GM23248 (cell line): ENCODE results near the gene UST. TPM values are rescaled to one million over a fixed set of nuclear protein-coding genes. Genes with fewer than 3 reads are reported as not detected.

Experiments
- DNase-seq: peaks from one replicate; pipeline ENCODE4 v3.0.0-alpha.2; 2015
- H2AFZ ChIP-seq: fragments of 200-600 bp; sonication (generic); 2 replicates; pipeline ENCODE4 v1.6.1; 2016; ENCODE audit warnings: antibody characterized with exemption
- H3F3A ChIP-seq: fragments of 200-600 bp; sonication (generic); 2 replicates; pipeline ENCODE4 v1.6.1; 2016; ENCODE audit warnings: mild to moderate bottlenecking, antibody characterized with exemption, mixed run types; ENCODE audit not compliant: insufficient read depth
- H3K27ac ChIP-seq: fragments of 200-600 bp; sonication (generic); 2 replicates; pipeline ENCODE4 v1.5.1; 2016; ENCODE audit warnings: mild to moderate bottlenecking
- H3K27me3 ChIP-seq: fragments of 200-600 bp; sonication (generic); replicated peaks from 2 replicates; pipeline ENCODE4 v1.6.1; 2016; ENCODE audit warnings: mild to moderate bottlenecking; ENCODE audit not compliant: insufficient read depth
- H3K36me3 ChIP-seq: fragments of 200-600 bp; sonication (generic); 2 replicates; pipeline ENCODE4 v1.6.1; 2016; ENCODE audit warnings: low read depth, mild to moderate bottlenecking
- H3K4me1 ChIP-seq: fragments of 200-600 bp; sonication (generic); 2 replicates; pipeline ENCODE4 v1.6.1; 2016; ENCODE audit warnings: mild to moderate bottlenecking; ENCODE audit not compliant: insufficient read depth
- H3K4me2 ChIP-seq: fragments of 200-600 bp; sonication (generic); one replicate; pipeline ENCODE4 v1.6.1; 2016; ENCODE audit warnings: mild to moderate bottlenecking; ENCODE audit not compliant: unreplicated experiment
- H3K4me3 ChIP-seq: fragments of 200-600 bp; sonication (generic); 2 replicates; pipeline ENCODE4 v1.5.1; 2016; ENCODE audit warnings: mild to moderate bottlenecking
- H3K79me2 ChIP-seq: fragments of 200-600 bp; sonication (generic); 2 replicates; pipeline ENCODE4 v1.6.1; 2016; ENCODE audit warnings: mild to moderate bottlenecking; ENCODE audit not compliant: insufficient read depth
- H3K9ac ChIP-seq: fragments of 200-600 bp; sonication (generic); 2 replicates; pipeline ENCODE4 v1.6.1; 2016; ENCODE audit warnings: mild to moderate bottlenecking
- H3K9me2 ChIP-seq: fragments of 200-600 bp; sonication (generic); 2 replicates; pipeline ENCODE4 v1.6.1; 2016; ENCODE audit warnings: mixed run types, mild to moderate bottlenecking, moderate library complexity; ENCODE audit not compliant: insufficient read depth
- H3K9me3 ChIP-seq: fragments of 200-600 bp; sonication (generic); one replicate; pipeline ENCODE4 v1.6.1; 2017; ENCODE audit warnings: low read depth
- H4K20me1 ChIP-seq: fragments of 200-600 bp; sonication (generic); 2 replicates; pipeline ENCODE4 v1.6.0; 2016; ENCODE audit not compliant: insufficient read depth
- EZH2 ChIP-seq: fragments of 200-600 bp; sonication (generic); IDR thresholded peaks from 2 replicates; pipeline ENCODE4 v1.6.1; 2018; ENCODE audit warnings: antibody characterized with exemption, mild to moderate bottlenecking; ENCODE audit not compliant: insufficient read depth, poor library complexity, severe bottlenecking
- EZH2phosphoT487 ChIP-seq: fragments of 200-600 bp; sonication (generic); IDR thresholded peaks from 2 replicates; pipeline ENCODE4 v1.6.1; 2018; ENCODE audit warnings: antibody characterized with exemption, moderate library complexity, mild to moderate bottlenecking, low read depth; ENCODE audit not compliant: insufficient read depth
- WGBS, 2 experiments: methylation state at CpG; one replicate each; pipeline ENCODE4 v1.1.6; 2015 to 2017; ENCODE audit warnings: low lambda C conversion rate in 2 of 2, low coverage in 1 of 2; ENCODE audit errors: missing lambda C conversion rate in 2 of 2; 5-methylcytosine and 5-hydroxymethylcytosine counted together
- in situ Hi-C: fragments of 300-500 bp; cut with MboI; formaldehyde crosslinking; loops from 2 replicates; pipeline ENCODE4 v1.15.0; 2020
- polyA plus RNA-seq: library from polyadenylated mRNA; unstranded; fragments of >200 nt; fragmentation: Nextera tagmentation; extraction: Ambion mirVana; gene quantifications from 2 replicates; pipeline ENCODE4 v1.2.1, GENCODE V29; 2016
- total RNA-seq: library from RNA; depleted of rRNA; stranded (reverse); fragments of >200 nt; shearing (Covaris generic); gene quantifications from 2 replicates; pipeline ENCODE4 v1.2.3, GENCODE V29; 2014

The UST gene
- total and polyA plus RNA-seq, 2 experiments from 2014 or later = 10.1 to 23.3 TPM

GRCh38 chr6:148769304-148769968 is 22.6 kb downstream of the UST start:
- Histone ChIP-seq H3K4me1 (no peaks in the 10 kb centered on the region), H3K9me2 (no peaks in the 10 kb centered on the region), H3K9ac (no peak overlapping the region), H3K4me2 (no peak overlapping the region), H3K27me3 (no peaks in the 10 kb centered on the region), H4K20me1 (no peaks in the 10 kb centered on the region), H3K79me2 (peaks cover 100% of the 10 kb centered on the region), H3K9me3 (no peaks in the 10 kb centered on the region), H2AFZ (no peak overlapping the region), H3K27ac (no peak overlapping the region), H3K36me3 (no peaks in the 10 kb centered on the region), H3F3A (no peaks in the 10 kb centered on the region), H3K4me3 (no peak overlapping the region)
- DNase-seq = no peak
- in situ Hi-C loops = no loop called here
- 67 to 81% methylated on average over 4 of the region's 4 CpGs for WGBS, 2 experiments
- TF ChIP-seq EZH2 (no peak), EZH2phosphoT487 (no peak)

GRCh38 chr6:148770408-148771211 is 23.8 kb downstream of the UST start:
- H3K36me3 ChIP-seq = no peaks in the 10 kb centered on the region
- no peak overlapping the region for H3K4me2 ChIP-seq
- H3K4me1 ChIP-seq = 0 out of 2 replicates have a peak, but pooled peaks cover 2% of the 10 kb centered on the region
- H3K9me2 ChIP-seq = no peaks in the 10 kb centered on the region
- no peak for TF ChIP-seq EZH2
- no peak for TF ChIP-seq EZH2phosphoT487
- no peak for DNase-seq
- WGBS, 2 experiments = 95 to 96% methylated on average over 8 of the region's 8 CpGs
- no peak overlapping the region for H3K4me3 ChIP-seq
- no peaks in the 10 kb centered on the region for H4K20me1 ChIP-seq
- no peak overlapping the region for H3K27ac ChIP-seq
- no peaks in the 10 kb centered on the region for H3F3A ChIP-seq
- no peaks in the 10 kb centered on the region for H3K9me3 ChIP-seq
- H3K9ac ChIP-seq = no peak overlapping the region
- no peaks in the 10 kb centered on the region for H3K27me3 ChIP-seq
- no peak overlapping the region for H2AFZ ChIP-seq
- in situ Hi-C loops = no loop called here
- H3K79me2 ChIP-seq = peaks cover 100% of the 10 kb centered on the region

GRCh38 chr6:148771212-148771601 is 24.4 kb downstream of the UST start:
- no peaks in the 10 kb centered on the region for H3K9me3 ChIP-seq
- H3K4me3 ChIP-seq = no peak overlapping the region
- no peaks in the 10 kb centered on the region for H4K20me1 ChIP-seq
- no peaks in the 10 kb centered on the region for H3K36me3 ChIP-seq
- WGBS, 2 experiments = 64 to 66% methylated on average over 3 of the region's 3 CpGs
- no peak overlapping the region for H3K27ac ChIP-seq
- H3F3A ChIP-seq = peaks cover 6% of the 10 kb centered on the region
- no peak for DNase-seq
- no peak for TF ChIP-seq EZH2phosphoT487
- TF ChIP-seq EZH2 = no peak
- no peak overlapping the region for H2AFZ ChIP-seq
- no peak overlapping the region for H3K9ac ChIP-seq
- in situ Hi-C loops = no loop called here
- no peaks in the 10 kb centered on the region for H3K9me2 ChIP-seq
- peaks cover 99% of the 10 kb centered on the region for H3K79me2 ChIP-seq
- no peak overlapping the region for H3K4me2 ChIP-seq
- peaks cover 8% of the 10 kb centered on the region for H3K4me1 ChIP-seq
- H3K27me3 ChIP-seq = no peaks in the 10 kb centered on the region

GRCh38 chr6:148771896-148772554 is 25.2 kb downstream of the UST start:
- no peak overlapping the region for H3K27ac ChIP-seq
- no peak for TF ChIP-seq EZH2phosphoT487
- TF ChIP-seq EZH2 = no peak
- H3K79me2 ChIP-seq = peaks cover 94% of the 10 kb centered on the region
- H4K20me1 ChIP-seq = no peaks in the 10 kb centered on the region
- no peaks in the 10 kb centered on the region for H3K36me3 ChIP-seq
- DNase-seq = no peak
- WGBS, 2 experiments = 86 to 88% methylated on average over 6 of the region's 6 CpGs
- H2AFZ ChIP-seq = no peak overlapping the region
- in situ Hi-C loops = no loop called here
- no peak overlapping the region for H3K9ac ChIP-seq
- H3K27me3 ChIP-seq = no peaks in the 10 kb centered on the region
- H3K4me3 ChIP-seq = no peak overlapping the region
- H3K9me3 ChIP-seq = no peaks in the 10 kb centered on the region
- H3F3A ChIP-seq = peaks cover 14% of the 10 kb centered on the region
- no peak overlapping the region for H3K4me2 ChIP-seq
- peaks cover 15% of the 10 kb centered on the region for H3K4me1 ChIP-seq
- H3K9me2 ChIP-seq = no peaks in the 10 kb centered on the region
